GM18505 (cell line): ENCODE results near the gene WFDC9.
"Not testable (repeated sequence)": the region's sequence is repeated elsewhere in the genome, so short reads cannot be mapped to it uniquely, and the experiment has no call there.

Experiments
- ATAC-seq: cut with Tn5 transposase; IDR thresholded peaks from one replicate; pipeline ENCODE4 v1.9.1; 2021; ENCODE audit not compliant: unreplicated experiment
- POLR2A ChIP-seq: IDR thresholded peaks from 4 replicates; pipeline ENCODE4 v1.6.1; 2011; ENCODE audit warnings: borderline replicate concordance; ENCODE audit not compliant: insufficient read depth, insufficient read length; ENCODE audit errors: extremely low read depth

WFDC9 gene

DNA sequence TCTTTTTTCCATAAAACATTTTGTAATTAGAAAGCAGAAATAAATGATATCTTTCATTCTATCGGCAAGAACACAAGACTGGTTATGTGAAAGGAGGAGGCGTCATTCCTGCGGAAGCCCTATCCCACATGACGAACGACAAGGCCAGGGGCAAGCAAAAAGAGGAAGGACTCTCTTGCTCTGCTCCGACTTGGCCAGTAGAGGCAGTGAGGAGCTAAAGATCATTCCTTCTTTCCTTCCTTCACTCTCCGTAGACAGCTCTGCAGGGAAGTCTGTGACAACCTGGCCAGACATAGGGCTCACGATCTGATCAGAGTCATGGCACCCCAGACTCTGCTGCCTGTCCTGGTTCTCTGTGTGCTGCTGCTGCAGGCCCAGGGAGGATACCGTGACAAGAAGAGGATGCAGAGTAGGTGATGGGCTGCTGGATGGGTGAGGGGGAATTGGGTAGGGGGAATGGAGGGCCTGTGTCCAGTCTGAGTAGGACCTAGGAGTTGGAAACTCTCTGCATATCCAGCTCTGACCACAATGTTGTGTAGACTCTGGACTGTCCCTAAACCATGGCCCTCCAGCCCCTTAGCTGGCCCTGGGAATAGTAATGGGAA, 1.5 kb downstream of the WFDC9 start, which contains the start of gene WFDC10A:
WFDC10A (plus strand) TSS at position 244 of the 605 bp plus-strand sequence; CDS start at position 319, 75 bp downstream.
- ATAC-seq: no peak
- no peak for TF ChIP-seq POLR2A

DNA sequence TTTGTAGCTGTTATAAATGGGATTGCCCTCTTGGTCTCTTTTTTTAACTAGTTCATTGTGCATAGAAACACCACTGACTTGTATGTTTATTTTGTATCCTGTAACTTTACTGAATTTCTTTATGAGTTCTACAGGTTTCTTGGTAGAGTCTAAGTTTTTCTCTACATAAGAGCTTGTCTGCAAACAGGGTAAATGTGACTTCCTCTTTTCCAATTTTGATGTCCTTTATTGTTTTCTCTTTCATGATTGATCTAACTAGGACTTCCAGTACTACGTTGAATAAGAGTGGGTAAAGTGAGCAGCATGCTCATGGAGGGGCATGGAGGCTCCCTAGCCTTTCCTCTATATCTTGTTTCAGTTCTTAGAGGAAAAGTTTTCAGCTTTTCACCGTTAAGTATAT, 4.5 kb downstream of the WFDC9 start:
- ATAC-seq: no peak
- TF ChIP-seq POLR2A: no peak

- ATAC-seq: no peak
- no peak for TF ChIP-seq POLR2A
Measured at GRCh38 chr20:45621593-45621992, 9.5 kb downstream of the WFDC9 start.

DNA sequence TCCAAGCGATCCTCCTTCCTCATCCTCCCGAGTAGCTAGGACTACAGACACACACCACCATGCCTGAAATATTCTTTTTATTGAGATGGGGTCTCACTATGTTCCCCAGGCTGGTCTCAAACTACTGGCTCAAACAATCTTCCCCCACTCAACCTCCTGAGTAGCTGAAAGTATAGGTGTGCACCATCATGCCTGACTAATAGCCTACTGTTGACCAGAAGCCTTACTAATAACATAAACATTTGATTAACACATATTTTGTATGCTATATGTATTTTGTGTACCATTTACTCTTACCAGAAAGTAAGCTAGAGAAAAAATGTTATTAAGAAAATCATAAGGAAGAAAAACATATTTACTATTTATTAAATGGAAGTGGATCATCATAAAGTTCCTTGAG, 13.5 kb downstream of the WFDC9 start:
- no peak for TF ChIP-seq POLR2A

DNA sequence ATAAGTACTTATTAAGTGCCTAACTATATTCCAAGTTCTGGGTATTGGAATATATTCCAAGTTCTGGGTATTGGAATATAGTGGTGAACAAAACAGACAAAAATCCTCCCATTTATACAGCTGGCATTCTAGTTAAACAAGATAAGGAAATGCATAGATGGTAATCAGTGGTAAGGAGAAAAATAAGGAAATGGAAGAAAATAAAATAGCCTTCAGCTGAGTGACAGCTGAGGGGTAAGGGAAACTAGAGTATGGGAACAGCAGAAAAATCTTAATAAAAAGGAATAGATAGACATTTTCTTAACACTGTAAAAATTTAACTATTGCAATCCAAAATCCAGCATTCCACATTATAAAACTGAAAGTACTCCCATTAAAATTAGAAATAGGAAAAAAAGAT, 18.8 kb downstream of the WFDC9 start:
- ATAC-seq: no peak

More for the DNA sequence above, 13.5 kb downstream of the WFDC9 start:
- ATAC-seq: no peak

DNA sequence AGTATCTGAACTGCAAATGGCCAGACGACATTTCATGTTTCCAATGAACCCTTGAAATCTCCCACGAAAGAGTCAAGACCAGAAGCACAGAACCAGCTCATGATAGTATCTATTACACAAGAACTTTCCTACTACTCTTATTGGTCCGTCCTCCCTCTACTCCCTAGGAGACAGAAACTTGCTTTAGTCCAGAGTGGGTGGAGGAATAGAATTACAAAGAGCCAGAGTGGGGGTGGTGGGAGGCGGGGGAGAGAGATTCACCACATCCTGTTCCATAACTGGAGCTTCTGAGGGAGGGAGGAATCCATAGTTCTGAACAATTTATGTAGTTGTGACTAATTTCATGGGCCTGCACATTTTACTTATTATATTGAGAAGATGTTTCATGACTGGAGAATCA, 20.0 kb downstream of the WFDC9 start:
- no peak for ATAC-seq
- TF ChIP-seq POLR2A: no peak

More for the DNA sequence above, 18.8 kb downstream of the WFDC9 start:
- TF ChIP-seq POLR2A: no peak

DNA sequence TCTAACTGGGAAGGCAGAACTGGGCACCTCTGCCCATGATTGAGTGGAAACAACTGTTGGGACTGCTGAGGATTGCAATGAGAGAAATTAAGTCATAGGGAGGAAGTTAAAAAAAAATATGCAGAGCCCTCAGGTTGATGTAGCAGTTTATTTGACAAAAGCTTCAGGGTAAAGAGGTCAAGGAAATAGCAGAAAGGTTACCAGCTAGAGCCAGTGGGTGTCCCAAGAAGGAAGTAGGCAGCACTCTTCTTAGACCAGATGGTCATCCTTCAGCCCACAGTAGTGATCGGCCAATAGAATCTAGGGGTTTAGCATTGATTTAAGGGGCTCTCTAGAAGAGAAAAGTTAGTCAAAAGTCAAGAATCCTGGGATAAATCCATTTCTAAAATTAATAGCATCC, 23.3 kb downstream of the WFDC9 start:
- no peak for TF ChIP-seq POLR2A
- no peak for ATAC-seq

DNA sequence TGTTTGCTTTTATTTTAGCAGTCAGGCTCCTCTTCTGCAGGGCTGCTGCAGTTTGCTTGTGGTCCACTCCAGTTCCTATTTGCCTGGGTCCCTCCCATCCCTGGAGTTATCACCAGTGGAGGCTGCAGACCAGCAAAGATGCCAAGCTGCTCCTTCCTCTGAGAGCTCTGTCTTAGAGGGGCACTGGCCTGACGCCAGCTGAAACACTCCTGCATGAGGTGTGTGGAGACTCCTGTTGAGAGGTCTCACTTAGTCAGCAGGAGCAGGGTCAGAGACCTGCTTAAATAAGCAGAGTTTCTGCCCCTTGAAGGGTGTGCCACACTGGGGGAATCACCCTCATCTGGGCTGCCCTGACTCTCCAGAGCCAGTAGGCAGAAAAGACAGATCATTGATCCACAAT, 35.8 kb downstream of the WFDC9 start:
- no peak for TF ChIP-seq POLR2A
- ATAC-seq: no peak

GRCh38 chr20:45593498-45593897, 37.6 kb downstream of the WFDC9 start:
- no peak for ATAC-seq
- no peak for TF ChIP-seq POLR2A

- no peak for TF ChIP-seq POLR2A
- ATAC-seq: no peak
Measured at GRCh38 chr20:45592574-45593189, 38.4 kb downstream of the WFDC9 start.

GRCh38 chr20:45589725-45590124, 41.4 kb downstream of the WFDC9 start:
- no peak for TF ChIP-seq POLR2A
- ATAC-seq: no peak

DNA sequence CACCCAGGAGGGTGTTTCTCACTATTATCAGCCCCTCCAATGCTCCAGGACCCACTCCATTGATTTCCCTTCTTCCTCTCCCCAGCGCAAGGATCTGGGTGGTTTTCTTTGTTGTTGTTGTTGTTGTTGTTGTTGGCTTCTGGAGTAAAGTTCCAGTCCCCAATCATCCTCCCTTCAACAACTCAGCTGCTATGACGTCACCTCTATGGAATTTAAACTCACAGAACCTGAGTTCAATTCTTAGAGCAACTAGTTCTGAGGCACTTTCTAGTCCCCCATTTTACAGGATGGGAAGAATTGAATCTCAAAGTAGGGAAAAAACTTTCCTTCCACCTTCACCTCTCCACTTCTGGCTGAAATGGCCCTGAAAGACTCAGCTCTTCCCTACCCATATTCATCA, 42.3 kb downstream of the WFDC9 start:
- no peak for ATAC-seq

DNA sequence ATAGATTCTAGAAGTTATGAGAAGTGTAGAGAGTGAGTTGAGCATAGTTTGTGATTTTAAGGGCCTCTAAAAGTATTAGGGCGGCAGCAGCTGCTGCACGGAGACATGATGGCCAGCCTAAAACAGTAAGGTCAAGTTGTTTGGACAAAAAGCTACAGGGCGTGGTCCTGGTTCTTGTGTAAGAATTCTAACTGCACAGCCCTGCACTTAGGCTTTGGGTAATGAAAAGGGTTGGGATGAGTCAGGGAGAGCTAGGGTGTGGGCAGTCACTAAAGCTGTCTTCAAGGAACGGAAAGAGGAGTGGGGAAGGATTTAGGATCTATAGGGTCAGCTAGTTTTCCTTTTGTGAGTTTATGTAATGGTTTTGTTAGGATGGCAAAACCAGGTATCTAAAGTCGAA, 45.1 kb downstream of the WFDC9 start:
- ATAC-seq: not testable (repeated sequence)

More for the DNA sequence above, 42.3 kb downstream of the WFDC9 start:
- TF ChIP-seq POLR2A: no peak

DNA sequence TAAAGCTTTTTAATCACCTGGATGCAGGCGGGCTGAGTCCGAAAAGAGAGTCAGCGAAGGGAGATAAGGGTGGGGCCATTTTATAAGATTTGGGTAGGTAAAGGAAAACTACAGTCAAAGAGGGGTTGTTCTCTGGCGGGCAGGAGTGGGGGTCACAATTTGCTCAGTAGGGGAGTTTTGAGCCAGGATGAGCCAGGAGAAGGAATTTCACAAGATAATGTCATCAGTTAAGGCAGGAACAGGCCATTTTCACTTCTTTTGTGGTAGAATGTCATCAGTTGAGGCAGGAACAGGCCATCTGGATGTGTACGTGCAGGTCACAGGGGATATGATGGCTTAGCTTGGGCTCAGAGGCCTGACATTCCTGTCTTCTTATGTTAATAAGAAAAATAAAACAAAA, 46.8 kb downstream of the WFDC9 start:
- not testable (repeated sequence) for ATAC-seq

DNA sequence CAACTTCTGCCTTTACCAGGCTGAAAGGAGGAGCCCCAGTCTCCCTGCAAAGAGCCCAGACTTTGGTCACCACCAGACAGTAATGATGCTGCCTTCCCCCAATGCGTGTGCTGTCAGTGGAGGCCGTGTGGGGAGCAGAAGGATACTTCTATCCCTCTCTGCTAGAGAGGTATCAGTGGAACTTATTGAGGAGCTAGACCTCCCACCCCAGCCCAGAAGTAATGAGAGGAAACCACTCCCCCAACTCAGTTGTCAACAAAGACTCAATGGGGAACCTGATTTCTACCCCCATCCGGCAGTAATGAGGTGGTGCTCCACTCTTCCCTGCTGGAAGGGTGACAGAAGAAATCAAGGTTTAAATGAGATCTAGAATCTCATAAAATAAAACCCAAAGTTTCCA, 47.6 kb downstream of the WFDC9 start:
- ATAC-seq: no peak
- no peak for TF ChIP-seq POLR2A
